ENCODE results near the gene DGKG. TPM values are rescaled to one million over a fixed set of nuclear protein-coding genes. Genes with fewer than 3 reads are reported as not detected.

DGKG gene
- polyA plus RNA-seq, 1 donor (not counting 4 experiments of a cell fraction or from before 2014, with no cell fraction given), result 0.22 TPM

DNA sequence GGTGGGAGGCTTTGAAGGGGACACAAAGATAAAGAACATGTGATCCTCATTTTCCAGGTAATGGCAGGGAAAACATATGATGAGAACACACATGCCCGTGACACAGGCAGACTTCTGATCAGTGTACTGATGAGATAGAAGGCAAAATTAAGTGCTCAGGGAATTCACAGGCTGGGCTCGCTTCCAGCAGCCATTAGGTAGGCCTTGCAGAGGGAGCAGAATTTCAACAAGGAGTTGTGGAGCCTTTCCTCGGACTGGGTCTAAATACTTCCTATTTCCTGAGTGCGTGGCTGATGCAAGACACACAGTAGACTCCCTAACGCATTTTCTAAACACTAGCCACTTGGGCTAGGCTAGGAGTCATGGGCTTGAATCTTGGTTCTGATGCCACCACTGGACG, 179.2 kb downstream of the DGKG start:
- Histone ChIP-seq H4K20me1 (ENCODE audit: control insufficient read depth, extremely low read depth, insufficient read depth, low read length) (no peaks in the 10 kb centered on the region), H3K79me2 (ENCODE audit: control insufficient read depth, insufficient read depth, low read length) (no peaks in the 10 kb centered on the region), H3K36me3 (ENCODE audit: control insufficient read depth in 2 of 2, extremely low read depth in 1 of 2, insufficient read depth in 2 of 2, low read length in 2 of 2) (no peaks in the 10 kb centered on the region), H3K4me1 (ENCODE audit: control insufficient read depth, extremely low read depth, insufficient read depth, low read length) (no peaks in the 10 kb centered on the region), H3K4me2 (ENCODE audit: control insufficient read depth, extremely low read depth, insufficient read depth, low read depth, low read length) (no peak overlapping the region), H3K27ac (ENCODE audit: control insufficient read depth, insufficient read depth, low read length) (no peak overlapping the region), H3K27me3 (ENCODE audit: control insufficient read depth, extremely low read depth, insufficient read depth, low read length) (no peaks in the 10 kb centered on the region), H3K4me3 (ENCODE audit: control insufficient read depth in 2 of 3, extremely low read depth in 1 of 3, insufficient read depth in 2 of 3, low read depth in 1 of 3, low read length in 3 of 3) (no peak overlapping the region), H3K9me3 (ENCODE audit: control insufficient read depth, low read depth, low read length) (no peaks in the 10 kb centered on the region), H3K9ac (ENCODE audit: control insufficient read depth, extremely low read depth, insufficient read depth, low read length) (no peak overlapping the region), H3K9me1 (ENCODE audit: control insufficient read depth, extremely low read depth, insufficient read depth, low read length) (no peaks in the 10 kb centered on the region), H2AFZ (ENCODE audit: control insufficient read depth, low read length) (no peak overlapping the region)
- DNase-seq (ENCODE audit: low read depth, low spot score) (no peak), FAIRE-seq (no peak)
- dilution Hi-C loops (cut with MboI; ENCODE audit: extremely low pct_ligation_motif_present, low sequenced_read_pairs), result no loop called here
- TF ChIP-seq, protein P1, sequence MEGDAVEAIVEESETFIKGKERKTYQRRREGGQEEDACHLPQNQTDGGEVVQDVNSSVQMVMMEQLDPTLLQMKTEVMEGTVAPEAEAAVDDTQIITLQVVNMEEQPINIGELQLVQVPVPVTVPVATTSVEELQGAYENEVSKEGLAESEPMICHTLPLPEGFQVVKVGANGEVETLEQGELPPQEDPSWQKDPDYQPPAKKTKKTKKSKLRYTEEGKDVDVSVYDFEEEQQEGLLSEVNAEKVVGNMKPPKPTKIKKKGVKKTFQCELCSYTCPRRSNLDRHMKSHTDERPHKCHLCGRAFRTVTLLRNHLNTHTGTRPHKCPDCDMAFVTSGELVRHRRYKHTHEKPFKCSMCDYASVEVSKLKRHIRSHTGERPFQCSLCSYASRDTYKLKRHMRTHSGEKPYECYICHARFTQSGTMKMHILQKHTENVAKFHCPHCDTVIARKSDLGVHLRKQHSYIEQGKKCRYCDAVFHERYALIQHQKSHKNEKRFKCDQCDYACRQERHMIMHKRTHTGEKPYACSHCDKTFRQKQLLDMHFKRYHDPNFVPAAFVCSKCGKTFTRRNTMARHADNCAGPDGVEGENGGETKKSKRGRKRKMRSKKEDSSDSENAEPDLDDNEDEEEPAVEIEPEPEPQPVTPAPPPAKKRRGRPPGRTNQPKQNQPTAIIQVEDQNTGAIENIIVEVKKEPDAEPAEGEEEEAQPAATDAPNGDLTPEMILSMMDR (optimal IDR thresholded peaks at IDR 0.05 in 1 of 3, IDR thresholded peaks at IDR 0.05 in 1 of 3, conservative IDR thresholded peaks at IDR 0.05 in 1 of 3; ENCODE audit: extremely low read depth in 1 of 3, insufficient read depth in 2 of 3, low read length in 3 of 3), result no peak
- no peak for TF ChIP-seq EZH2 (IDR thresholded peaks at IDR 0.05; ENCODE audit: low read length)

DNA sequence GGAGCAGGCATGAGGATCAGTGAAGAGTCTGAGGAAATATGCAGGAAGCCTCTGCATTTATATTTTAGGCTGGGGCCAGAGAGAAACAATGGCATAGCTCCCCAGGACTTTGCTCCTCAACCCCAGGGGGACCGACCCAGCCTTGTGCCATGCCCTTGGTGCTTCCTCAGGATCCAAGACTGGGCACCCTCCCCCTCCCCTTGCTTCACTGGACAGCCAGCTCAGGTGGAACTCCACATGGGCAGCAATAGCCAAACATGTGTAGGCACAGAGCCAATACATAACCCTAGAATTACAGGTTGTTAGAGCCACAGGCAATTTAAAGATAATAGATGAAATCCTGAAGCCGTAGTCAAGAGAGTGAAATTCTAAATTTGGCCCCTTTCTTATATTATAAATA, 180.1 kb downstream of the DGKG start:
- no peak overlapping the region for H3K4me2 ChIP-seq (ENCODE audit: control insufficient read depth, extremely low read depth, insufficient read depth, low read depth, low read length)
- no peaks in the 10 kb centered on the region for H3K79me2 ChIP-seq (ENCODE audit: control insufficient read depth, insufficient read depth, low read length)
- no peaks in the 10 kb centered on the region for H3K36me3 ChIP-seq (ENCODE audit: control insufficient read depth in 2 of 2, extremely low read depth in 1 of 2, insufficient read depth in 2 of 2, low read length in 2 of 2)
- TF ChIP-seq EZH2 (IDR thresholded peaks at IDR 0.05; ENCODE audit: low read length), result no peak
- TF ChIP-seq, protein P1 (optimal IDR thresholded peaks at IDR 0.05 in 1 of 3, IDR thresholded peaks at IDR 0.05 in 1 of 3, conservative IDR thresholded peaks at IDR 0.05 in 1 of 3; ENCODE audit: extremely low read depth in 1 of 3, insufficient read depth in 2 of 3, low read length in 3 of 3), result no peak
- no peaks in the 10 kb centered on the region for H4K20me1 ChIP-seq (ENCODE audit: control insufficient read depth, extremely low read depth, insufficient read depth, low read length)
- no peak for DNase-seq (ENCODE audit: low read depth, low spot score)
- dilution Hi-C loops (cut with MboI; ENCODE audit: extremely low pct_ligation_motif_present, low sequenced_read_pairs), result no loop called here
- FAIRE-seq, result no peak
- H3K4me3 ChIP-seq (ENCODE audit: control insufficient read depth in 2 of 3, extremely low read depth in 1 of 3, insufficient read depth in 2 of 3, low read depth in 1 of 3, low read length in 3 of 3), result no peak overlapping the region
- H3K27ac ChIP-seq (ENCODE audit: control insufficient read depth, insufficient read depth, low read length), result no peak overlapping the region
- no peaks in the 10 kb centered on the region for H3K27me3 ChIP-seq (ENCODE audit: control insufficient read depth, extremely low read depth, insufficient read depth, low read length)
- no peaks in the 10 kb centered on the region for H3K4me1 ChIP-seq (ENCODE audit: control insufficient read depth, extremely low read depth, insufficient read depth, low read length)
- H3K9me3 ChIP-seq (ENCODE audit: control insufficient read depth, low read depth, low read length), result no peaks in the 10 kb centered on the region
- no peaks in the 10 kb centered on the region for H3K9me1 ChIP-seq (ENCODE audit: control insufficient read depth, extremely low read depth, insufficient read depth, low read length)
- no peak overlapping the region for H2AFZ ChIP-seq (ENCODE audit: control insufficient read depth, low read length)
- H3K9ac ChIP-seq (ENCODE audit: control insufficient read depth, extremely low read depth, insufficient read depth, low read length), result no peak overlapping the region

Data from keratinocyte (primary cell).